ENCODE measurements around the gene FAM241A. TPM values are rescaled to one million over a fixed set of nuclear protein-coding genes. Genes with fewer than 3 reads are reported as not detected.

Gene FAM241A
- total and polyA plus RNA-seq, 2 of the 13 experiments (the other 11 are each of a cell fraction or from before 2014, with no cell fraction given) = 0.61 to 0.69 TPM

DNA sequence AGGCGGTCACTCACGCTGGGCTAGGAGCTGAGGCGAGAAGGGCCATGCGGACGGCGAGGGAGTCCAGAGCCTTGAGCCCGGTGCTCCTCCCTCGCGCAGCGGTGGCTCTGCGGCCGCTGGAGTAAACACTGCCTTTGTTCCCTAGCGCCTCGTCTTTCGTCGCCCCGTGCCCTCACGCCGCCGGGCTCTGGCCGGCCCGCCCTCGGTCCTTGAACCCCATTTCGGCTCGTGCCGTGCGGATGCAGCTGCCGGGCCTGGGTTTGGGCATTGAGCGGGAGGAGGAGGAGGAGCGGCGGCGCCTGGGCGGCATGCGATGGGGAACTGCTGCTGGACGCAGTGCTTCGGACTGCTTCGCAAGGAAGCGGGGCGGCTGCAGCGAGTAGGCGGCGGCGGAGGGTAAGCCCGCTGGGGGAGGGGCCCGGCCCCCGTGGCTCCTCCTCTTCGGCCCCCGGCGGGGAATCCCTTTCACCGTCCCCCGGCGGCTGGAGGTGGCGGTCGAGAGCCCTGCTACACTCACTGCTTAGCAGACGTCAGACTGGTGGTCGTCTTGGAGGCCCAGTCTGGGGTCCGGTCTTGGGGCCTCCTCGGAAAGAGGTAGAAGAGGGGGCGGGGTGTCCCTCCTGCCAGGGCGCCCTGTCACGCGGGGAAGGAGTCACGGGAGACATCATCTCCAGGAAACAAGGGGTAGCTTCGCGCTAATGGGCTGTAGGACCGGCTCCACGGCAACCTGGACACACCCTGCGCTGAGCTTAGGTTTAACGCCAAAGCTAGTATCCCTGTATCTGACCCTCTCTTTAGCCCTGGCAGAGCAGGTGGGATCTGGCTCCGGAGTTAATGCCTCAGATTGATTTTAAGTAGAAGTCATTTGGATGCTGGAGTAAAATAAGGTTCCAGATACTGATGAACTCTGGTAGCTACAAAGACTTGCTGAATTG, 86.8 kb downstream of the FAM241A start, which contains the start of gene AP1AR (continued):
- TF ChIP-seq, protein P1, sequence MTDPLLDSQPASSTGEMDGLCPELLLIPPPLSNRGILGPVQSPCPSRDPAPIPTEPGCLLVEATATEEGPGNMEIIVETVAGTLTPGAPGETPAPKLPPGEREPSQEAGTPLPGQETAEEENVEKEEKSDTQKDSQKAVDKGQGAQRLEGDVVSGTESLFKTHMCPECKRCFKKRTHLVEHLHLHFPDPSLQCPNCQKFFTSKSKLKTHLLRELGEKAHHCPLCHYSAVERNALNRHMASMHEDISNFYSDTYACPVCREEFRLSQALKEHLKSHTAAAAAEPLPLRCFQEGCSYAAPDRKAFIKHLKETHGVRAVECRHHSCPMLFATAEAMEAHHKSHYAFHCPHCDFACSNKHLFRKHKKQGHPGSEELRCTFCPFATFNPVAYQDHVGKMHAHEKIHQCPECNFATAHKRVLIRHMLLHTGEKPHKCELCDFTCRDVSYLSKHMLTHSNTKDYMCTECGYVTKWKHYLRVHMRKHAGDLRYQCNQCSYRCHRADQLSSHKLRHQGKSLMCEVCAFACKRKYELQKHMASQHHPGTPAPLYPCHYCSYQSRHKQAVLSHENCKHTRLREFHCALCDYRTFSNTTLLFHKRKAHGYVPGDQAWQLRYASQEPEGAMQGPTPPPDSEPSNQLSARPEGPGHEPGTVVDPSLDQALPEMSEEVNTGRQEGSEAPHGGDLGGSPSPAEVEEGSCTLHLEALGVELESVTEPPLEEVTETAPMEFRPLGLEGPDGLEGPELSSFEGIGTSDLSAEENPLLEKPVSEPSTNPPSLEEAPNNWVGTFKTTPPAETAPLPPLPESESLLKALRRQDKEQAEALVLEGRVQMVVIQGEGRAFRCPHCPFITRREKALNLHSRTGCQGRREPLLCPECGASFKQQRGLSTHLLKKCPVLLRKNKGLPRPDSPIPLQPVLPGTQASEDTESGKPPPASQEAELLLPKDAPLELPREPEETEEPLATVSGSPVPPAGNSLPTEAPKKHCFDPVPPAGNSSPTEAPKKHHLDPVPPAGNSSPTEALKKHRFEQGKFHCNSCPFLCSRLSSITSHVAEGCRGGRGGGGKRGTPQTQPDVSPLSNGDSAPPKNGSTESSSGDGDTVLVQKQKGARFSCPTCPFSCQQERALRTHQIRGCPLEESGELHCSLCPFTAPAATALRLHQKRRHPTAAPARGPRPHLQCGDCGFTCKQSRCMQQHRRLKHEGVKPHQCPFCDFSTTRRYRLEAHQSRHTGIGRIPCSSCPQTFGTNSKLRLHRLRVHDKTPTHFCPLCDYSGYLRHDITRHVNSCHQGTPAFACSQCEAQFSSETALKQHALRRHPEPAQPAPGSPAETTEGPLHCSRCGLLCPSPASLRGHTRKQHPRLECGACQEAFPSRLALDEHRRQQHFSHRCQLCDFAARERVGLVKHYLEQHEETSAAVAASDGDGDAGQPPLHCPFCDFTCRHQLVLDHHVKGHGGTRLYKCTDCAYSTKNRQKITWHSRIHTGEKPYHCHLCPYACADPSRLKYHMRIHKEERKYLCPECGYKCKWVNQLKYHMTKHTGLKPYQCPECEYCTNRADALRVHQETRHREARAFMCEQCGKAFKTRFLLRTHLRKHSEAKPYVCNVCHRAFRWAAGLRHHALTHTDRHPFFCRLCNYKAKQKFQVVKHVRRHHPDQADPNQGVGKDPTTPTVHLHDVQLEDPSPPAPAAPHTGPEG (CRISPR knock-in tag; IDR thresholded peaks at IDR 0.05) = peak; percentile 64; the same call in 1 of the 2 replicates
- TF ChIP-seq RBFOX2 (IDR thresholded peaks at IDR 0.05; ENCODE audit: low read depth, low read length) (peak; percentile 99), ZNF543 (CRISPR knock-in tag; IDR thresholded peaks at IDR 0.05) (peak; percentile 83), TMF1 (CRISPR knock-in tag; IDR thresholded peaks at IDR 0.05; ENCODE audit: low read depth) (0 out of 2 replicates have a peak, but pooled peaks have one; percentile 18), CBX2 (IDR thresholded peaks at IDR 0.05; ENCODE audit: low read depth, low read length) (no peak), CBX2 (CRISPR knock-in tag; IDR thresholded peaks at IDR 0.05; ENCODE audit: low read depth) (0 out of 2 replicates have a peak, but pooled peaks have one; percentile 20), AKAP8 (CRISPR knock-in tag; IDR thresholded peaks at IDR 0.05) (peak; percentile 46; the same call in 1 of the 2 replicates), NR2F2 (IDR thresholded peaks at IDR 0.05; ENCODE audit: borderline replicate concordance, low read depth) (no peak; the same call in 1 of the 2 replicates), FOSL1 (CRISPR knock-in tag; IDR thresholded peaks at IDR 0.05; ENCODE audit: borderline replicate concordance) (no peak), SALL1 (CRISPR knock-in tag; IDR thresholded peaks at IDR 0.05) (peak; percentile 63), KMT2B (CRISPR knock-in tag; IDR thresholded peaks at IDR 0.05) (peak; percentile 49; the same call in 1 of the 2 replicates), NFKB2 (CRISPR knock-in tag; IDR thresholded peaks at IDR 0.05; ENCODE audit: borderline replicate concordance) (0 out of 2 replicates have a peak, but pooled peaks have one; percentile 79), THAP11 (CRISPR knock-in tag; IDR thresholded peaks at IDR 0.05) (no peak)
- TF ChIP-seq, protein P2, sequence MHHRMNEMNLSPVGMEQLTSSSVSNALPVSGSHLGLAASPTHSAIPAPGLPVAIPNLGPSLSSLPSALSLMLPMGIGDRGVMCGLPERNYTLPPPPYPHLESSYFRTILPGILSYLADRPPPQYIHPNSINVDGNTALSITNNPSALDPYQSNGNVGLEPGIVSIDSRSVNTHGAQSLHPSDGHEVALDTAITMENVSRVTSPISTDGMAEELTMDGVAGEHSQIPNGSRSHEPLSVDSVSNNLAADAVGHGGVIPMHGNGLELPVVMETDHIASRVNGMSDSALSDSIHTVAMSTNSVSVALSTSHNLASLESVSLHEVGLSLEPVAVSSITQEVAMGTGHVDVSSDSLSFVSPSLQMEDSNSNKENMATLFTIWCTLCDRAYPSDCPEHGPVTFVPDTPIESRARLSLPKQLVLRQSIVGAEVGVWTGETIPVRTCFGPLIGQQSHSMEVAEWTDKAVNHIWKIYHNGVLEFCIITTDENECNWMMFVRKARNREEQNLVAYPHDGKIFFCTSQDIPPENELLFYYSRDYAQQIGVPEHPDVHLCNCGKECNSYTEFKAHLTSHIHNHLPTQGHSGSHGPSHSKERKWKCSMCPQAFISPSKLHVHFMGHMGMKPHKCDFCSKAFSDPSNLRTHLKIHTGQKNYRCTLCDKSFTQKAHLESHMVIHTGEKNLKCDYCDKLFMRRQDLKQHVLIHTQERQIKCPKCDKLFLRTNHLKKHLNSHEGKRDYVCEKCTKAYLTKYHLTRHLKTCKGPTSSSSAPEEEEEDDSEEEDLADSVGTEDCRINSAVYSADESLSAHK (CRISPR knock-in tag; IDR thresholded peaks at IDR 0.05; ENCODE audit: borderline replicate concordance) = no peak
- TF ChIP-seq, protein P3, sequence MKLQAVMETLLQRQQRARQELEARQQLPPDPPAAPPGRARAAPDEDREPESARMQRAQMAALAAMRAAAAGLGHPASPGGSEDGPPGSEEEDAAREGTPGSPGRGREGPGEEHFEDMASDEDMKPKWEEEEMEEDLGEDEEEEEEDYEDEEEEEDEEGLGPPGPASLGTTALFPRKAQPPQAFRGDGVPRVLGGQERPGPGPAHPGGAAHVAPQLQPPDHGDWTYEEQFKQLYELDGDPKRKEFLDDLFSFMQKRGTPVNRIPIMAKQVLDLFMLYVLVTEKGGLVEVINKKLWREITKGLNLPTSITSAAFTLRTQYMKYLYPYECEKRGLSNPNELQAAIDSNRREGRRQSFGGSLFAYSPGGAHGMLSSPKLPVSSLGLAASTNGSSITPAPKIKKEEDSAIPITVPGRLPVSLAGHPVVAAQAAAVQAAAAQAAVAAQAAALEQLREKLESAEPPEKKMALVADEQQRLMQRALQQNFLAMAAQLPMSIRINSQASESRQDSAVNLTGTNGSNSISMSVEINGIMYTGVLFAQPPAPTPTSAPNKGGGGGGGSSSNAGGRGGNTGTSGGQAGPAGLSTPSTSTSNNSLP (IDR thresholded peaks at IDR 0.05; ENCODE audit: low read depth, low read length) = no peak
- TF ChIP-seq, protein P4, sequence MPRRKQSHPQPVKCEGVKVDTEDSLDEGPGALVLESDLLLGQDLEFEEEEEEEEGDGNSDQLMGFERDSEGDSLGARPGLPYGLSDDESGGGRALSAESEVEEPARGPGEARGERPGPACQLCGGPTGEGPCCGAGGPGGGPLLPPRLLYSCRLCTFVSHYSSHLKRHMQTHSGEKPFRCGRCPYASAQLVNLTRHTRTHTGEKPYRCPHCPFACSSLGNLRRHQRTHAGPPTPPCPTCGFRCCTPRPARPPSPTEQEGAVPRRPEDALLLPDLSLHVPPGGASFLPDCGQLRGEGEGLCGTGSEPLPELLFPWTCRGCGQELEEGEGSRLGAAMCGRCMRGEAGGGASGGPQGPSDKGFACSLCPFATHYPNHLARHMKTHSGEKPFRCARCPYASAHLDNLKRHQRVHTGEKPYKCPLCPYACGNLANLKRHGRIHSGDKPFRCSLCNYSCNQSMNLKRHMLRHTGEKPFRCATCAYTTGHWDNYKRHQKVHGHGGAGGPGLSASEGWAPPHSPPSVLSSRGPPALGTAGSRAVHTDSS (CRISPR knock-in tag; conservative IDR thresholded peaks at IDR 0.05) = no peak

Data from HepG2 (cell line).